Measurements from ENCODE around the gene GHDC.

GHDC gene

GRCh38 chr17:42225646-42226045 is 31.4 kb upstream of the GHDC start:
- TF ChIP-seq EP300 (IDR thresholded peaks at IDR 0.05; ENCODE audit: borderline replicate concordance) (no peak), REST (IDR thresholded peaks at IDR 0.05; ENCODE audit: low read depth) (no peak), TEAD4 (IDR thresholded peaks at IDR 0.05) (no peak), TAF1 (IDR thresholded peaks at IDR 0.05; ENCODE audit: low read depth) (no peak), CEBPB (IDR thresholded peaks at IDR 0.05) (no peak), EGR1 (IDR thresholded peaks at IDR 0.05) (no peak)

- TF ChIP-seq YY1 (IDR thresholded peaks at IDR 0.05; ENCODE audit: low read depth), result no peak
- TF ChIP-seq CREB1 (IDR thresholded peaks at IDR 0.05; ENCODE audit: low read depth), result no peak
- TF ChIP-seq TCF12 (IDR thresholded peaks at IDR 0.05; ENCODE audit: low read depth), result no peak
- TF ChIP-seq TEAD4 (IDR thresholded peaks at IDR 0.05), result no peak
- TF ChIP-seq EGR1 (IDR thresholded peaks at IDR 0.05), result no peak
- TF ChIP-seq RAD21 (IDR thresholded peaks at IDR 0.05; ENCODE audit: low read depth), result no peak
- no peak for TF ChIP-seq REST (IDR thresholded peaks at IDR 0.05; ENCODE audit: low read depth)
- no peak for TF ChIP-seq EP300 (IDR thresholded peaks at IDR 0.05; ENCODE audit: borderline replicate concordance)
- TF ChIP-seq ZBTB7A (IDR thresholded peaks at IDR 0.05; ENCODE audit: low read depth), result no peak
- no peak for TF ChIP-seq CEBPB (IDR thresholded peaks at IDR 0.05)
- no peak for TF ChIP-seq USF1 (IDR thresholded peaks at IDR 0.05)
- TF ChIP-seq TAF1 (IDR thresholded peaks at IDR 0.05; ENCODE audit: low read depth), result no peak
- TF ChIP-seq MAX (IDR thresholded peaks at IDR 0.05), result no peak
These were observed 30.4 kb upstream of the GHDC start for GRCh38 chr17:42224651-42225050.

- TF ChIP-seq RAD21 (IDR thresholded peaks at IDR 0.05; ENCODE audit: low read depth) (peak; percentile 71), USF1 (IDR thresholded peaks at IDR 0.05) (no peak), TEAD4 (IDR thresholded peaks at IDR 0.05) (no peak), FOXM1 (IDR thresholded peaks at IDR 0.05; ENCODE audit: borderline replicate concordance, low read depth) (no peak), MAX (IDR thresholded peaks at IDR 0.05) (no peak)
These were observed 27.8 kb upstream of the GHDC start for GRCh38 chr17:42221886-42222745.

GRCh38 chr17:42214156-42214555 is 19.9 kb upstream of the GHDC start:
- no peak for TF ChIP-seq ZBTB7A (IDR thresholded peaks at IDR 0.05; ENCODE audit: low read depth)

GRCh38 chr17:42212382-42212781 is 18.1 kb upstream of the GHDC start:
- no peak for TF ChIP-seq CREB1 (IDR thresholded peaks at IDR 0.05; ENCODE audit: low read depth)
- no peak for TF ChIP-seq ZBTB7A (IDR thresholded peaks at IDR 0.05; ENCODE audit: low read depth)
- TF ChIP-seq USF1 (IDR thresholded peaks at IDR 0.05), result no peak
- no peak for TF ChIP-seq EGR1 (IDR thresholded peaks at IDR 0.05)
- no peak for TF ChIP-seq CEBPB (IDR thresholded peaks at IDR 0.05)
- TF ChIP-seq FOXM1 (IDR thresholded peaks at IDR 0.05; ENCODE audit: borderline replicate concordance, low read depth), result no peak
- TF ChIP-seq EP300 (IDR thresholded peaks at IDR 0.05; ENCODE audit: borderline replicate concordance), result no peak
- no peak for TF ChIP-seq TCF12 (IDR thresholded peaks at IDR 0.05; ENCODE audit: low read depth)
- no peak for TF ChIP-seq MAX (IDR thresholded peaks at IDR 0.05)
- TF ChIP-seq NFIC (IDR thresholded peaks at IDR 0.05), result no peak
- TF ChIP-seq RAD21 (IDR thresholded peaks at IDR 0.05; ENCODE audit: low read depth), result no peak
- TF ChIP-seq TEAD4 (IDR thresholded peaks at IDR 0.05), result no peak
- no peak for TF ChIP-seq YY1 (IDR thresholded peaks at IDR 0.05; ENCODE audit: low read depth)

- no peak for TF ChIP-seq MAX (IDR thresholded peaks at IDR 0.05)
- no peak for TF ChIP-seq RAD21 (IDR thresholded peaks at IDR 0.05; ENCODE audit: low read depth)
- TF ChIP-seq ZBTB7A (IDR thresholded peaks at IDR 0.05; ENCODE audit: low read depth), result no peak
- no peak for TF ChIP-seq YY1 (IDR thresholded peaks at IDR 0.05; ENCODE audit: low read depth)
- TF ChIP-seq TEAD4 (IDR thresholded peaks at IDR 0.05), result no peak
- TF ChIP-seq EP300 (IDR thresholded peaks at IDR 0.05; ENCODE audit: borderline replicate concordance), result no peak
- no peak for TF ChIP-seq FOXM1 (IDR thresholded peaks at IDR 0.05; ENCODE audit: borderline replicate concordance, low read depth)
These were observed 15.8 kb upstream of the GHDC start for GRCh38 chr17:42210046-42210445.

Data from Ishikawa (cell line).